K562 (cell line): ENCODE measurements around the gene GDF11. TPM values are rescaled to one million over a fixed set of nuclear protein-coding genes. Genes with fewer than 3 reads are reported as not detected.

ENCODE experiments used
- CHD7 ChIP-seq: fragments of 200-600 bp; sonication (generic); IDR thresholded peaks from one replicate; pipeline ENCODE4 v1.6.1; 2012; ENCODE audit warnings: mild to moderate bottlenecking, low read depth, low read length, inconsistent platforms
- IRF9 ChIP-seq: fragments of 450-650 bp; IDR thresholded peaks from 2 replicates; pipeline ENCODE4 v1.6.1; 2016; ENCODE audit warnings: missing biosample characterization, missing genetic modification characterization
- NCOR1 ChIP-seq: fragments of 450-650 bp; IDR thresholded peaks from 2 replicates; pipeline ENCODE4 v1.6.1; 2016; ENCODE audit warnings: mild to moderate bottlenecking, moderate library complexity
- polyA plus RNA-seq, 8 experiments: library from polyadenylated mRNA; depleted of rRNA in 4 of 8; stranded (reverse) in 5 of 8; unstranded in 3 of 8; fragments of >200 nt; fragmentation: Nextera tagmentation in 2 of 8; fragmentation: Illumina TruSeq in 1 of 8; extraction: Ambion mirVana in 2 of 8; extraction: Trizol in 1 of 8; gene quantifications; 2 replicates each; pipeline versions ENCODE4 v1.2.1 to v1.2.3, GENCODE V29; 2011 to 2014; ENCODE audit warnings: inconsistent platforms in 1 of 8, missing spikeins in 1 of 8
- total RNA-seq, 7 experiments: library from RNA; depleted of rRNA in 6 of 7; stranded (reverse); fragments of >200 nt in 6 of 7; fragmentation: Illumina TruSeq in 2 of 7; extraction: Trizol in 2 of 7; gene quantifications; 2 replicates each; pipeline versions ENCODE4 v1.2.1 to v1.2.3, GENCODE V29; 2011 to 2021; ENCODE audit warnings: low replicate concordance in 1 of 7

GDF11 gene
- total and polyA plus RNA-seq, 9 of the 15 experiments (the other 6 are each of a cell fraction or from before 2014, with no cell fraction given): 1.4 to 15.7 (median 4.8) TPM

- TF ChIP-seq CHD7 (no peak), IRF9 (tag) (no peak), NCOR1 (peak; percentile 68)
Observed at GRCh38 chr12:55727643-55728185, 15.2 kb upstream of the GDF11 start (continued).
